ENCODE data around the gene PROM2.
"Not testable (repeated sequence)": the region's sequence is repeated elsewhere in the genome, so short reads cannot be mapped to it uniquely, and the experiment has no call there.

PROM2 gene

GRCh38 chr2:95269745-95270144 is 4.5 kb upstream of the PROM2 start:
- not testable (repeated sequence) for H3K27me3 ChIP-seq (ENCODE audit: insufficient read depth, low read length); DNase-seq; H2AFZ ChIP-seq (ENCODE audit: insufficient read depth, low read length, poor library complexity); H2BK120ac ChIP-seq (ENCODE audit: insufficient read depth, low read length, poor library complexity); H2BK5ac ChIP-seq (ENCODE audit: low read depth, low read length, poor library complexity); H2BK12ac ChIP-seq (ENCODE audit: low read length); H3K9ac ChIP-seq (ENCODE audit: low read length); H3K14ac ChIP-seq (ENCODE audit: low read length); H4K12ac ChIP-seq (ENCODE audit: low read depth, low read length); H3K23ac ChIP-seq (ENCODE audit: low read length); H3K4me3 ChIP-seq (ENCODE audit: low read depth, low read length); H3K4ac ChIP-seq (ENCODE audit: low read depth, low read length); H2AK5ac ChIP-seq (ENCODE audit: low read length); H3K9me3 ChIP-seq (ENCODE audit: insufficient read depth, low read depth, low read length); H3K27ac ChIP-seq (ENCODE audit: low read depth, low read length); H4K8ac ChIP-seq (ENCODE audit: low read depth, low read length); H3K18ac ChIP-seq (ENCODE audit: low read length); H3K4me2 ChIP-seq (ENCODE audit: low read length); H3K79me1 ChIP-seq (ENCODE audit: low read length); H3K79me2 ChIP-seq (ENCODE audit: control insufficient read depth, insufficient read depth, low read length, poor library complexity); H4K91ac ChIP-seq (ENCODE audit: low read depth, low read length); H3K36me3 ChIP-seq (ENCODE audit: control insufficient read depth in 1 of 2, insufficient read depth in 2 of 2, low read length in 2 of 2)
- no CpG with 5 or more reads among the region's 5 CpGs for WGBS (ENCODE audit: extremely low coverage, insufficient coverage, insufficient read length)
- H3K4me1 ChIP-seq (ENCODE audit: control insufficient read depth in 1 of 2, insufficient read depth in 2 of 2, low read length in 2 of 2), result peaks cover 18 to 31% of the 10 kb centered on the region in 2 experiments

- no peak overlapping the region for H3K4me2 ChIP-seq (ENCODE audit: low read length)
- H3K4me3 ChIP-seq (ENCODE audit: low read depth, low read length), result no peak overlapping the region
- no peak overlapping the region for H3K23ac ChIP-seq (ENCODE audit: low read length)
- H4K12ac ChIP-seq (ENCODE audit: low read depth, low read length), result no peak overlapping the region
- H2BK120ac ChIP-seq (ENCODE audit: insufficient read depth, low read length, poor library complexity), result no peak overlapping the region
- H3K18ac ChIP-seq (ENCODE audit: low read length), result no peak overlapping the region
- WGBS (ENCODE audit: extremely low coverage, insufficient coverage, insufficient read length), result no CpG with 5 or more reads among the region's 8 CpGs
- no peak overlapping the region for H2AK5ac ChIP-seq (ENCODE audit: low read length)
- H3K79me1 ChIP-seq (ENCODE audit: low read length), result peaks cover 14% of the 10 kb centered on the region
- H2AFZ ChIP-seq (ENCODE audit: insufficient read depth, low read length, poor library complexity), result no peak overlapping the region
- no peak overlapping the region for H3K9ac ChIP-seq (ENCODE audit: low read length)
- H3K27me3 ChIP-seq (ENCODE audit: insufficient read depth, low read length), result no peaks in the 10 kb centered on the region
- no peak overlapping the region for H3K14ac ChIP-seq (ENCODE audit: low read length)
- no peak overlapping the region for H3K4ac ChIP-seq (ENCODE audit: low read depth, low read length)
- no peak overlapping the region for H2BK12ac ChIP-seq (ENCODE audit: low read length)
- DNase-seq, result no peak
- H2BK5ac ChIP-seq (ENCODE audit: low read depth, low read length, poor library complexity), result no peak overlapping the region
- H3K4me1 ChIP-seq (ENCODE audit: control insufficient read depth in 1 of 2, insufficient read depth in 2 of 2, low read length in 2 of 2), result peaks cover 27 to 39% of the 10 kb centered on the region in 2 experiments
- no peak overlapping the region for H4K91ac ChIP-seq (ENCODE audit: low read depth, low read length)
- no peak overlapping the region for H4K8ac ChIP-seq (ENCODE audit: low read depth, low read length)
- H3K9me3 ChIP-seq (ENCODE audit: insufficient read depth, low read depth, low read length), result no peaks in the 10 kb centered on the region
- H3K79me2 ChIP-seq (ENCODE audit: control insufficient read depth, insufficient read depth, low read length, poor library complexity), result peaks cover 7% of the 10 kb centered on the region
- H3K27ac ChIP-seq (ENCODE audit: low read depth, low read length), result no peak overlapping the region
- H3K36me3 ChIP-seq (ENCODE audit: control insufficient read depth in 1 of 2, insufficient read depth in 2 of 2, low read length in 2 of 2), result no peaks in the 10 kb centered on the region
These were observed 3.6 kb upstream of the PROM2 start for GRCh38 chr2:95270541-95271081.

- Histone ChIP-seq H3K4me2 (ENCODE audit: low read length) (no peak overlapping the region), H4K91ac (ENCODE audit: low read depth, low read length) (no peak overlapping the region), H2AFZ (ENCODE audit: insufficient read depth, low read length, poor library complexity) (no peak overlapping the region), H3K79me1 (ENCODE audit: low read length) (peaks cover 14% of the 10 kb centered on the region), H3K14ac (ENCODE audit: low read length) (no peak overlapping the region), H2AK5ac (ENCODE audit: low read length) (no peak overlapping the region), H4K8ac (ENCODE audit: low read depth, low read length) (no peak overlapping the region), H2BK120ac (ENCODE audit: insufficient read depth, low read length, poor library complexity) (no peak overlapping the region), H2BK12ac (ENCODE audit: low read length) (no peak overlapping the region), H4K12ac (ENCODE audit: low read depth, low read length) (no peak overlapping the region), H3K9ac (ENCODE audit: low read length) (no peak overlapping the region), H3K4me3 (ENCODE audit: low read depth, low read length) (no peak overlapping the region), H3K36me3 (ENCODE audit: control insufficient read depth in 1 of 2, insufficient read depth in 2 of 2, low read length in 2 of 2) (no peaks in the 10 kb centered on the region), H3K27ac (ENCODE audit: low read depth, low read length) (no peak overlapping the region), H3K18ac (ENCODE audit: low read length) (no peak overlapping the region), H3K4ac (ENCODE audit: low read depth, low read length) (no peak overlapping the region), H3K79me2 (ENCODE audit: control insufficient read depth, insufficient read depth, low read length, poor library complexity) (peaks cover 7% of the 10 kb centered on the region), H3K9me3 (ENCODE audit: insufficient read depth, low read depth, low read length) (no peaks in the 10 kb centered on the region), H3K23ac (ENCODE audit: low read length) (no peak overlapping the region), H3K27me3 (ENCODE audit: insufficient read depth, low read length) (no peaks in the 10 kb centered on the region), H2BK5ac (ENCODE audit: low read depth, low read length, poor library complexity) (no peak overlapping the region), H3K4me1 (ENCODE audit: control insufficient read depth in 1 of 2, insufficient read depth in 2 of 2, low read length in 2 of 2) (peaks cover 30 to 42% of the 10 kb centered on the region in 2 experiments)
- DNase-seq, result no peak
- WGBS (ENCODE audit: extremely low coverage, insufficient coverage, insufficient read length), result no CpG with 5 or more reads among the region's 6 CpGs
These were observed 2.8 kb upstream of the PROM2 start for GRCh38 chr2:95271381-95271971.

- Histone ChIP-seq H3K36me3 (ENCODE audit: control insufficient read depth in 1 of 2, insufficient read depth in 2 of 2, low read length in 2 of 2) (no peaks in the 10 kb centered on the region), H3K27me3 (ENCODE audit: insufficient read depth, low read length) (no peaks in the 10 kb centered on the region), H2AK5ac (ENCODE audit: low read length) (no peak overlapping the region), H3K4me1 (ENCODE audit: control insufficient read depth in 1 of 2, insufficient read depth in 2 of 2, low read length in 2 of 2) (peaks cover 36 to 45% of the 10 kb centered on the region in 2 experiments), H3K4me3 (ENCODE audit: low read depth, low read length) (no peak overlapping the region), H4K8ac (ENCODE audit: low read depth, low read length) (no peak overlapping the region), H3K4me2 (ENCODE audit: low read length) (no peak overlapping the region), H2BK12ac (ENCODE audit: low read length) (no peak overlapping the region), H4K12ac (ENCODE audit: low read depth, low read length) (no peak overlapping the region), H3K14ac (ENCODE audit: low read length) (no peak overlapping the region), H3K9ac (ENCODE audit: low read length) (no peak overlapping the region), H3K9me3 (ENCODE audit: insufficient read depth, low read depth, low read length) (no peaks in the 10 kb centered on the region), H3K4ac (ENCODE audit: low read depth, low read length) (no peak overlapping the region), H2AFZ (ENCODE audit: insufficient read depth, low read length, poor library complexity) (no peak overlapping the region), H3K79me2 (ENCODE audit: control insufficient read depth, insufficient read depth, low read length, poor library complexity) (peaks cover 7% of the 10 kb centered on the region), H2BK120ac (ENCODE audit: insufficient read depth, low read length, poor library complexity) (no peak overlapping the region), H3K27ac (ENCODE audit: low read depth, low read length) (no peak overlapping the region), H4K91ac (ENCODE audit: low read depth, low read length) (no peak overlapping the region), H3K23ac (ENCODE audit: low read length) (no peak overlapping the region), H3K18ac (ENCODE audit: low read length) (no peak overlapping the region), H3K79me1 (ENCODE audit: low read length) (peaks cover 14% of the 10 kb centered on the region), H2BK5ac (ENCODE audit: low read depth, low read length, poor library complexity) (no peak overlapping the region)
- WGBS (ENCODE audit: extremely low coverage, insufficient coverage, insufficient read length), result no CpG with 5 or more reads among the region's 6 CpGs
- no peak for DNase-seq
These were observed 1.9 kb upstream of the PROM2 start for GRCh38 chr2:95272299-95272751.

Data from trophoblast cell (in vitro differentiated cells and primary cell).